GM12892 (cell line): ENCODE data around the gene SIK3.

Experiments
- POLR2A ChIP-seq: IDR thresholded peaks from 2 replicates; pipeline ENCODE4 v1.6.1; 2011; ENCODE audit warnings: low read depth, low read length, control low read depth
- POLR2AphosphoS5 ChIP-seq: IDR thresholded peaks from 2 replicates; pipeline ENCODE4 v1.6.1; 2011; ENCODE audit warnings: low read depth, low read length, control low read depth
- TAF1 ChIP-seq: IDR thresholded peaks from 2 replicates; pipeline ENCODE4 v1.6.1; 2011; ENCODE audit warnings: low read depth, mild to moderate bottlenecking, control low read depth, low read length, borderline replicate concordance

GRCh38 chr11:116813781-116814471 lies 284.3 kb downstream of the SIK3 start:
- TF ChIP-seq TAF1: no peak
- no peak for TF ChIP-seq POLR2A
- TF ChIP-seq POLR2AphosphoS5: no peak
